ENCODE data around the gene ZNF397.
"Not testable (repeated sequence)": the region's sequence is repeated elsewhere in the genome, so short reads cannot be mapped to it uniquely, and the experiment has no call there.

Gene ZNF397

GRCh38 chr18:35240664-35241447 is at the start of gene ZNF397:
ZNF397 (plus strand) TSS chr18:35241034; CDS start chr18:35242471, 1,437 bp downstream.
- DNase-seq = peak; percentile 90 to 97

DNA sequence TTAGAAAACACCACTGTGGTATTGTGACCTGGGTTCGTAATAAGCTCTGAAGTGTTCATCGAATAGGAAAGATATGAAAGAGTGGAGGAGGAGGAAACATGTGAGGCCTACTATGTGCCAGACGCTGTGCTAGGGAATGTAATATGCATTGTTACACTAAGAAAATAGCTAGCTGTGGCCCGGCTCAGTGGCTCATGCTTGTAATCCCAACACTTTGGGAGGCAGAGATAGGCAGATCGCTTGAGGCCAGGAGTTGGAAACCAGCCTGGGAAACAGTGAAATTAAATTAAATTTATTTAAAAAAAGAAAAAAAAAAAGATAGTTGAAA is 49.2 kb upstream of the ZNF397 start:
- DNase-seq = no peak

DNA sequence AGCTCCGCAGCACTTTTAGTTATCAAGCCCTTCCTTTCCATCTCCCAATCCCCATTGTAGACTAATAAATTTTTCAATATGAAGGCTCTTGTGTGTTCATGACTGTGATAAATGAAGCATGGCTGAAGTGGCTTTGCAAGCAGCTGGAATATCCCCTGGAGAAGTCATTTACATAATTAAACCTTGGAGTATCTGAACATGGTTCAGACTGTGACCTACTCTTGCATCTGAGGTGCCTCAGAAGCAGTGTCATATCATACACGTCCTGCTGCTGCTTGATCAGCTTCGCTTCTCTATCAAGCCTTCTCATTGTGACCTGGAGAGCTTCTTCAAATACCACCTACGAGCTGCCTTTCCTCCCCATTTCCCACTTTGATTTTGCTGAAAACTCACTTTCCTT is 48.4 kb upstream of the ZNF397 start:
- no peak for DNase-seq

- DNase-seq = no peak
Observed at GRCh38 chr18:35193316-35193715, 47.5 kb upstream of the ZNF397 start.

DNA sequence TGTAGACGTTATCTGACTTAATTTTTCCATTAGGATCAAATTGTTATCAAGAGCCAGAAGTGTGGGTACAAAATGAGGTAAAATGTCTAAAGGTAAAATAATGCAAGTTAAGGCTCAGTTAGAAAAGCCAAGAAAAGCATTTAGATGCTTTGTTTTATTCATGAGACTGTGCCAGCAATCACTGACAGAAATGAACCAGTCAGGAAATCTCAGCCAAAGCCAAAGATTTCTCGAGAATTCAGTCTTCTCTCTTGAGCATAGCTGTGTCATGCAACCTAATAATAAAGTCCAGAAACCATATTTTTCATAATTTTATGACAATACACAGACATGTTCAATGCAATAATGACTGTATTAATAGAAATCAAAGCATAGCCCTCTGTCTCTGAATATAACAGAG is 43.5 kb upstream of the ZNF397 start:
- no peak for DNase-seq

- no peak for DNase-seq
Observed at GRCh38 chr18:35201256-35201931, 39.4 kb upstream of the ZNF397 start.

DNA sequence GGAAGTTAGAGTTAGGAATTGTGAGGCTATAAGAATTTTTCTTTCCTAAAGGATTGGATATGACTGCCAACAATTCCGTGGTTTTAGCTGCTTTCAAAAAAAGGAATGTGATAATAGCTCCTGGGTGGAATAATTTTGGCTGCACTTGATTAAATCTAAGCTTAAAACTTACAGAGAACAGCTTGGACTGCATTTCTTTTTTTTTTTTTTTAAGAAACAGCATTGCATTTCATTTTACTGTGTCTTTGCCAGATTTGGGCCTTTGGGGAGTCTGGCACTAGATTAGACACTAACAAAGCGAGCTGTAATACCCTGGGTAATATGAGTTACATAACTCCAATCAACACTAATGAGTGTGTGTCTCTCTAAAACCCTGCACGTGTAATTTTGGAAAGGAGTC is 37.8 kb upstream of the ZNF397 start:
- peak in 1 of 2 donors; percentile 28 for DNase-seq

DNA sequence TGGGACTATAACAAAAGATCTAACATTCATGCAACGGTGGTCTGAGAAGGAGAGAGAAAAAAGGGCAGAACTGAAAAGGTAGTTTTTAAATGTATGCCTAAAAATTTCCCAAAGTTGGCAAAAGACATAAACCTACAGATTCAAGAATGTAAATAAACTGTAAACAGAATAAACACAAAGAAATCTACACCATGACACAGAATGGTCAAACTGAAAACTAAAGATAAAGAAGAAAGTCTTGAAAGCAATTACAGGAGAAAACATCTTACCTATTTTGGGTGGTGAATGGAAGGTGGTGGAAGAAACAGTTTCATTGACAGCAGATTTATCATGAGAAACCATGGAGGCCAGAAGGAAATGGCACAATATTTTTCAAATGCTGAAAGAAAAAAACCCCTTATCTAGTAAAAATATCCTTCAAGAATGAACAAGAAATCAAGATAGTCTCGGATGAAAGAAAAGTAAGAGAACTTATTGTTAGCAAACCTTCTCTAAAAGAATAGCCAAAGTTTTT is 35.6 kb upstream of the ZNF397 start:
- DNase-seq = no peak

DNA sequence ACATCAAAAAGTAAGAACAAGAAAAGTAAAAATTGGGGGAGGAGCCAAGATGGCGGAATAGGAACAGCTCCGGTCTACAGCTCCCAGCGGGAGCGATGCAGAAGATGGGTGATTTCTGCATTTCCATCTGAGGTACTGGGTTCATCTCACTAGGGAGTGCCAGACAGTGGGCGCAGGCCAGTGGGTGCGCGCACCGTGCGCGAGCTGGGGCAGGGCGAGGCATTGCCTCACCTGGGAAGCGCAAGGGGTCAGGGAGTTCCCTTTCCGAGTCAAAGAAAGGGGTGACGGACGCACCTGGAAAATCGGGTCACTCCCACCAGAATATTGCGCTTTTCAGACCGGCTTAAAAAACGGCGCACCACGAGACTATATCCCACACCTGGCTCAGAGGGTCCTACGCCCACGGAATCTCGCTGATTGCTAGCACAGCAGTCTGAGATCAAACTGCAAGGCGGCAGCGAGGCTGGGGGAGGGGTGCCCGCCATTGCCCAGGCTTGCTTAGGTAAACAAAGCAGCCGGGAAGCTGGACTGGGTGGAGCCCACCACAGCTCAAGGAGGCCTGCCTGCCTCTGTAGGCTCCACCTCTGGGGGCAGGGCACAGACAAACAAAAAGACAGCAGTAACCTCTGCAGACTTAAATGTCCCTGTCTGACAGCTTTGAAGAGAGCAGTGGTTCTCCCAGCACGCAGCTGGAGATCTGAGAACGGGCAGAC is 34.9 kb upstream of the ZNF397 start:
- DNase-seq = not testable (repeated sequence)

DNA sequence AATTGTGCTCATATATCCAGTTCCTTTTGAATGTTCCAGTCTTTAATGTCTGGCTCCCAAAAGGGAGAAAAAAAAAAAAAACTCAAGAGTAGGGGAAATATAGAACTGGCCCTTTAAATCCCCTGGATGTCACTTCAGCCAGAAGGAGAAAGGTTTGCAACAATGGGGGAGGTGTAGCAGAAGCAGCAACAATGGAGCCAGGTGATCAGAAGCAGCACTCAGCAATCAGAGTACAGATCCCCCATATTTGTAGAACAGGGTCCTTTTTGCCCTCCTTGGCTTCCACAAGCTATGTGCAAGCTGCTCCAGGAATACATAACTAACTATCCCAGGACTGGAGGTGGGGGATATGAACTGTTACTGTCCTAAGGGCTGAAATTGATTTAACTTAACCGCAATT is 25.8 kb upstream of the ZNF397 start:
- DNase-seq = no peak

- DNase-seq = not testable (repeated sequence)
Observed at GRCh38 chr18:35216611-35217010, 24.2 kb upstream of the ZNF397 start.

- not testable (repeated sequence) for DNase-seq
Observed at GRCh38 chr18:35219331-35219730, 21.5 kb upstream of the ZNF397 start.

DNA sequence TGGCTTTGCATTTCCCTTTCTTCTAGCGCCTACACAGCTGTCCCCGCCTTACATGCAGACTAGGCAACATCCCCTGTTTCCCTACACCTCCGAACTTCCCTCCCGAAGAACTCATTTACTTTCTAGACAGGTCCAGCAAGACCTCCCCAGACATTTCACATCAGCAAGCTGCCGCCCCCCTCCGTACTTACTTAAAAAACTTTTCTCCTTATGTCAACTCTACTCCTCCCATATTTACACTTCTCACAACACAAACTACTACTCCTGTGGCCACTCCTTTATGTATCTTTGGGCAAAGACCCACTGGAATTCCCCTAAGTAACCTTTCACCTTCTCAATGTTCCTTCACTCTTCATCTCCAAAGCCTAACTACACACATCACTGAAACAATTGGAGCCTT is 20.4 kb upstream of the ZNF397 start:
- DNase-seq = no peak

GRCh38 chr18:35223797-35224196 is 17.0 kb upstream of the ZNF397 start:
- DNase-seq = no peak

DNA sequence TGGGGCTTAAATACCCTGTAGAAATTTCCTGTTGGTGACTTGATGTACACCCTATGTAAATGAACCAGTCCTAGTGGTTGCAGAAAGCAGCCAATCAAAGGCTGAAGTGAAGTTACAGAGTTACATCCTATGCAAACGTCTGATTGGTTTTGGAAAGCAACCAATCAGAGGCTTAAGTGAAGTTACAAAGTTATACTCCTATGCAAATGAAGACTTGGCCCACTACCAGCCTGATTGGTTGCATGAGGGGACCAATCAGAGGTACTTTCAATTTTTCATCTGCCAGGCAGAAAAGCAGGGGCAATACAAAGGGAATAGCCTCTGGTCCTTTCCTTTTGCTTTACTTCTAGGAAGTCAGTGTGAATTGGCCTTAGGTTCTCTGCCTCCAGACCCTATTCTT is 13.6 kb upstream of the ZNF397 start:
- no peak for DNase-seq

DNA sequence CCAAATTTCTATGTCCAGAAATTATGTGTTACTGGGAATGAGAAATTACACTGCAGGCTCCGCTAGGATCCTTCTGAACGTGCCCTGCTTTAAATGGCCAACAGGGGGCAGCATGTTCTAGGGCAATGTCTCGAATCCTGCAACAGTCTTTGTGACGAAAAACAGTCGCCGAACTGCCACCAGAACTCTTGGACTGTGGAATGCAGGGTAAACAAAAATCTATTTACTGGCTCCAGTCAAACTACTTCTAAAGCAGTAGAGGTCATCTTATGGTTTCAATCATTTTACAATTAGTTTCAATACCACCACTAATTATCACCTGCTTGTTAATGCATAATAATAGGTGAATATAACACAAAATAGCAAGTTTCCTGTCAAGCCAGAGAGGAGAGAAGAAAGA is 9.8 kb upstream of the ZNF397 start:
- DNase-seq = peak; percentile 75 to 81

DNA sequence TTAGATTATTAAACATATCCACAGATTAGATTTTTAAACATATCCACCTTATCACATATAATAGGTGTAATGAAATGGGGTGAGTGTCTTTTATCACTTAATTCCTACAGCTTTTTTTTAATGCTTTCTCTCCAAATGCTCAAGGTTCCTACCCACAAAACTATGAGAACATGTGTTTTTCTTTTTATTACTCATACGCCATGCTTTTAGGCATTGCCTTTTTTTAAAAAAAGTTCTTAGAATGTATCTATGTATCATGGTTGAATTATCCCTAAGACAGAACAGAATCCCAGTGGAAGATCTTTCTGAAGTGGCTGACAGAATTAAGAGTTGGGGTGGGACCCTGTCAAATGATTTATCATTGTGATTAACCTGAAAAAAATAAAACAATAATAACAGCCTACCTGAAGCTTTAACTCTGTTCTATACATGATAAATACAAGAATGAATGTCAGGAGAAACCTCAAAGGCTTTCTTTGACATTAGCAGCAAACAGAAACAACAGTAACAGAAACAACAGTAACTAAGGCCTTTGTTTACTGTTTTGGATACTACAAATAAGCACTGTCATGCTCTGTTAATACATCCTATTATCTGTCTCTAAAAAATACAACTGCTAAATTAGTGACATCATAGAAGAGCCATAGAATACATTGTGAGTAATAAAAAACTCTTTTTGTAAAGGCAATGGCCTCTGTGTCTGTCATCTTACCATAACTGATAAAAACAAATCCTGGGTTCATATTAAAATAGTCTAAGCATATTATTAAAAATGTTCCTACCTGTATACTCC is 4.1 kb upstream of the ZNF397 start:
- DNase-seq = peak in 1 of 2 donors; percentile 51

- no peak for DNase-seq
Observed at GRCh38 chr18:35239314-35239713, 1.5 kb upstream of the ZNF397 start.

GRCh38 chr18:35241448-35241804 is 592 bp downstream of the ZNF397 start:
- DNase-seq = peak in 1 of 2 donors; percentile 54

- no peak for DNase-seq
Observed at GRCh38 chr18:35242426-35242825, 1.6 kb downstream of the ZNF397 start.

- DNase-seq = no peak
Observed at GRCh38 chr18:35244671-35245070, 3.8 kb downstream of the ZNF397 start.

- DNase-seq = no peak
Observed at GRCh38 chr18:35245719-35246317, 5.0 kb downstream of the ZNF397 start.
